Smooth muscle cell (in vitro differentiated cells): ENCODE measurements around the gene LRFN3. TPM values are rescaled to one million over a fixed set of nuclear protein-coding genes. Genes with fewer than 3 reads are reported as not detected.
"Not testable (repeated sequence)": the region's sequence is repeated elsewhere in the genome, so short reads cannot be mapped to it uniquely, and the experiment has no call there.

Experiments
- DNase-seq: peaks from one replicate; lab custom pipeline; 2025; ENCODE audit not compliant: unreplicated experiment; lab: John Stamatoyannopoulos, UW
- H2AFZ ChIP-seq: fragments of 200-600 bp; sonication (generic); 2 replicates; pipeline ENCODE4 v1.6.0; 2016; ENCODE audit warnings: antibody characterized with exemption, low read depth, mild to moderate bottlenecking
- H3F3A ChIP-seq: fragments of 200-600 bp; sonication (generic); 2 replicates; pipeline ENCODE4 v1.6.0; 2017; ENCODE audit warnings: antibody characterized with exemption, low read depth
- H3K27ac ChIP-seq: fragments of 200-600 bp; sonication (generic); 2 replicates; pipeline ENCODE4 v1.5.1; 2016; ENCODE audit warnings: low read depth, mild to moderate bottlenecking
- H3K27me3 ChIP-seq: fragments of 200-600 bp; sonication (generic); 2 replicates; pipeline ENCODE4 v1.6.1; 2016; ENCODE audit warnings: low read depth, mild to moderate bottlenecking
- H3K36me3 ChIP-seq: fragments of 200-600 bp; sonication (generic); 2 replicates; pipeline ENCODE4 v1.5.1; 2016; ENCODE audit warnings: low read depth
- H3K4me1 ChIP-seq: fragments of 200-600 bp; sonication (generic); 2 replicates; pipeline ENCODE4 v1.5.1; 2016; ENCODE audit warnings: low read depth
- H3K4me2 ChIP-seq: fragments of 200-600 bp; sonication (generic); 2 replicates; pipeline ENCODE4 v1.6.0; 2016; ENCODE audit warnings: mild to moderate bottlenecking
- H3K4me3 ChIP-seq: fragments of 200-600 bp; sonication (generic); 2 replicates; pipeline ENCODE4 v1.5.1; 2016; ENCODE audit warnings: mild to moderate bottlenecking
- H3K79me2 ChIP-seq: fragments of 200-600 bp; sonication (generic); 2 replicates; pipeline ENCODE4 v1.6.0; 2016; ENCODE audit warnings: low read depth, mild to moderate bottlenecking
- H3K9ac ChIP-seq: fragments of 200-600 bp; sonication (generic); 2 replicates; pipeline ENCODE4 v1.6.0; 2016; ENCODE audit warnings: low read depth
- H3K9me3 ChIP-seq: fragments of 200-600 bp; sonication (generic); replicated peaks from 2 replicates; pipeline ENCODE4 v1.5.1; 2016; ENCODE audit warnings: low read depth
- H4K20me1 ChIP-seq: fragments of 200-600 bp; sonication (generic); 2 replicates; pipeline ENCODE4 v1.6.0; 2016; ENCODE audit warnings: low read depth
- whole genome bisulfite sequencing: methylation state at CpG from one replicate; pipeline ENCODE4 v1.1.7; 2016; ENCODE audit warnings: low lambda C conversion rate; 5-methylcytosine and 5-hydroxymethylcytosine counted together
- polyA plus RNA-seq: library from polyadenylated mRNA; unstranded; fragments of >200 nt; fragmentation: Nextera tagmentation; extraction: Ambion mirVana; gene quantifications from 2 replicates; pipeline ENCODE4 v1.2.1, GENCODE V29; 2016
- total RNA-seq: library from RNA; depleted of rRNA; stranded (reverse); fragments of >200 nt; gene quantifications from 2 replicates; pipeline ENCODE4 v1.2.3, GENCODE V29; 2014
- TF ChIP-seq, protein P1 (sequence below): fragments of 200-600 bp; sonication (generic); IDR thresholded peaks from 2 replicates; pipeline ENCODE4 v1.5.1; 2017; ENCODE audit warnings: borderline replicate concordance, mild to moderate bottlenecking, antibody characterized with exemption; ENCODE audit not compliant: insufficient read depth, poor library complexity, severe bottlenecking

LRFN3 gene
- total and polyA plus RNA-seq, 2 experiments from 2014 or later = 6.2 to 15.5 TPM

DNA sequence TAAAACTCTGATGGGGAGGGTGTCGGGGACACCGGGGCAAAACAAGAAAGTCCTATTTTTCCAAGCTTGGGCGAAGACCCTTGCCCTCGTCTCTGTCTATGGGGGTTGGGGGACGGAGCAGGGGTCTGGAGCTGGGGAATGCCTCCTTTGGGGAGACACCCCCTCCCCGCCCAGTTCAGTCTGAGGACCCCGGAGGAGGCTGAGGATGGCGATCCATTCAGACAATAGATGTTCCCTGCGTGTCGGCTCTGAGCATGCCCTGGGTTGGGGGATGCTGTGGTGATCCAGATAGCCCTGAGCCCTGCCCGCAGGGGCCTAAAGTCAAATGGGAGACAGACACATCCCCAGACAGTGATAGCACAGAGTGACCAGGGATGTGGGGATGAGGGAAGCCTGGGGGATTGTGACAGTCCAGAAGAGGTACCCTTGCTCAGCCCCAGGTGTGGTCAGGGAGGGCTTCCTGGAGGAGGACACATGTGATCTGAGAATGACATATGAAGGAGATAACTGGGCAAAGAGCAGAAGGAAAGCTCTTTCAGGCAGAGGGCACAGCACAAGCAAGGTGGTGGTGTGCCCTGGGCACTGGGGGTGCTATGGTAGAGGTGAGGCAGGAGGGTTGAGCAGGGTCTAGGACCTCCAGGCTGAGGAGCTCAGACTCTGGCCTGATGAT, 9.1 kb downstream of the LRFN3 start:
- Histone ChIP-seq H3K9me3 (no peaks in the 10 kb centered on the region), H3K79me2 (no peaks in the 10 kb centered on the region), H3K4me2 (no peak overlapping the region), H3K4me3 (no peak overlapping the region), H3K4me1 (no peaks in the 10 kb centered on the region), H4K20me1 (peaks cover 13% of the 10 kb centered on the region), H3K9ac (no peak overlapping the region), H3K27ac (no peak overlapping the region), H2AFZ (no peak overlapping the region), H3K27me3 (no peaks in the 10 kb centered on the region), H3K36me3 (no peaks in the 10 kb centered on the region), H3F3A (no peaks in the 10 kb centered on the region)
- TF ChIP-seq, protein P1, sequence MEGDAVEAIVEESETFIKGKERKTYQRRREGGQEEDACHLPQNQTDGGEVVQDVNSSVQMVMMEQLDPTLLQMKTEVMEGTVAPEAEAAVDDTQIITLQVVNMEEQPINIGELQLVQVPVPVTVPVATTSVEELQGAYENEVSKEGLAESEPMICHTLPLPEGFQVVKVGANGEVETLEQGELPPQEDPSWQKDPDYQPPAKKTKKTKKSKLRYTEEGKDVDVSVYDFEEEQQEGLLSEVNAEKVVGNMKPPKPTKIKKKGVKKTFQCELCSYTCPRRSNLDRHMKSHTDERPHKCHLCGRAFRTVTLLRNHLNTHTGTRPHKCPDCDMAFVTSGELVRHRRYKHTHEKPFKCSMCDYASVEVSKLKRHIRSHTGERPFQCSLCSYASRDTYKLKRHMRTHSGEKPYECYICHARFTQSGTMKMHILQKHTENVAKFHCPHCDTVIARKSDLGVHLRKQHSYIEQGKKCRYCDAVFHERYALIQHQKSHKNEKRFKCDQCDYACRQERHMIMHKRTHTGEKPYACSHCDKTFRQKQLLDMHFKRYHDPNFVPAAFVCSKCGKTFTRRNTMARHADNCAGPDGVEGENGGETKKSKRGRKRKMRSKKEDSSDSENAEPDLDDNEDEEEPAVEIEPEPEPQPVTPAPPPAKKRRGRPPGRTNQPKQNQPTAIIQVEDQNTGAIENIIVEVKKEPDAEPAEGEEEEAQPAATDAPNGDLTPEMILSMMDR = no peak
- no peak for DNase-seq
- 98% methylated on average over 11 of the region's 11 CpGs for WGBS

DNA sequence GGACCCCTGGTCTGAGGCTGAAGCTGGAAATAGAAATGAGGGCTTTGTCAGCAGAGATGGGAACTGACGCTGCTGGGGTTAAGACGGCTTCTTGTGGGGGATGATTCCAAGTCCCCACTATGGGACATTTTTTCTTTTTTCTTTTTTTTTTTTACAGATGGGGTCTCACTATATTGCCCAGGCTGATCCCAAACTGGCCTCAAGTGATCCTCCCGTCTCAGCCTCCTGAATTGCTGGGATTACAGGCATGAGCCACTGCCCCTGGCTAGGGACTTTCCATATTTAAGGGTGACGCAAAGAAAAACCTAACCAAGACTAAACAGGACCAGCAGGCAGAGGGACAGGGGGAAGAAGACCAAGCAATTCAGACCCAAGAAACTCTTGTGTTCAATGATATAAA, 10.0 kb downstream of the LRFN3 start:
- H3K9ac ChIP-seq = no peak overlapping the region
- no peaks in the 10 kb centered on the region for H3K27me3 ChIP-seq
- no peak for DNase-seq

GRCh38 chr19:35949131-35949530, 13.0 kb downstream of the LRFN3 start:
- no peak overlapping the region for H3K4me2 ChIP-seq
- 37% methylated on average over 2 of the region's 2 CpGs for WGBS
- no peaks in the 10 kb centered on the region for H3K9me3 ChIP-seq
- H3K36me3 ChIP-seq = no peaks in the 10 kb centered on the region
- TF ChIP-seq, protein P1 = no peak
- no peak overlapping the region for H3K27ac ChIP-seq
- no peak overlapping the region for H3K9ac ChIP-seq
- H3K4me1 ChIP-seq = no peaks in the 10 kb centered on the region
- no peaks in the 10 kb centered on the region for H3K79me2 ChIP-seq
- no peaks in the 10 kb centered on the region for H3F3A ChIP-seq
- no peak for DNase-seq
- no peak overlapping the region for H2AFZ ChIP-seq
- no peak overlapping the region for H3K4me3 ChIP-seq
- H3K27me3 ChIP-seq = no peaks in the 10 kb centered on the region
- peaks cover under 1% of the 10 kb centered on the region for H4K20me1 ChIP-seq

More for the DNA sequence above, 10.0 kb downstream of the LRFN3 start:
- no peak overlapping the region for H2AFZ ChIP-seq
- no peaks in the 10 kb centered on the region for H3K36me3 ChIP-seq
- H3K27ac ChIP-seq = no peak overlapping the region
- H3K9me3 ChIP-seq = no peaks in the 10 kb centered on the region
- H3K4me1 ChIP-seq = no peaks in the 10 kb centered on the region
- no peak overlapping the region for H3K4me2 ChIP-seq
- peaks cover 13% of the 10 kb centered on the region for H4K20me1 ChIP-seq
- WGBS = 93% methylated on average over 4 of the region's 4 CpGs
- no peaks in the 10 kb centered on the region for H3K79me2 ChIP-seq
- H3F3A ChIP-seq = no peaks in the 10 kb centered on the region
- H3K4me3 ChIP-seq = no peak overlapping the region
- TF ChIP-seq, protein P1 = no peak

DNA sequence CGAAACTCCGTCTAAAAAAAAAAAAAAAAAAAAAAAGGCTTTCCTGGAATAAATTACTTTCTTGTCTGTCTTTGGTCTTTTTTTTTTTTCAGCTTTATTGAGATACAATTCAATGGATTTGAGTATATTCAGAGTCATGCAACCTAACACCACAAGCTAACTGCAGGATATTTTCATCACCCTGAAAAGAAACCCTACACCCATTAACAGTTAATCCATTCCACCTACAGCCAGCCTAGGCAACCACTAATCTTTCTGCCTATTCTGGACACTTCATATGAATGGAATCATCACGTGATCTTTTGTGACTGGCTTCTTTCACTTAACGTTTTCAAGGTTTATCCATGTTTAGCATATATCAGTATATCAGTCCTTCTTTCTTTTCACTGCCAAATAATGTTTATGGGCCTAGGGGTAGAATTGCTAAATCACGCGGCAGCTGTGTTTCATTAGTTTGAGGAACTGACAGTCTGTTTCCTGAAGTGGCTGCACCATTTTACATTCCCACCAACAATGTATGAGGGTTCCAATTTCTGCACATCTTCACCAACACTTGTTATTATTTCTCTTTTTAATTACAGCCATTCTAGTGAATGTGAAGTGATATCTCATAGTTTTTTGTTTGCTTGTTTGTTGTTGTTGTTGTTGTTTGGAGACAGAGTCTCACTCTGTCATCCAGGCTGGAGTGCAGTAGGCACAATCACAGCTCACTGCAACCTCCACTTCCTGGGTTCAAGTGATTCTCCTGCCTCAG, 19.9 kb downstream of the LRFN3 start:
- no peaks in the 10 kb centered on the region for H3F3A ChIP-seq
- no peak overlapping the region for H3K4me2 ChIP-seq
- no peak overlapping the region for H3K9ac ChIP-seq
- no peak overlapping the region for H2AFZ ChIP-seq
- no peaks in the 10 kb centered on the region for H3K36me3 ChIP-seq
- no peak overlapping the region for H3K27ac ChIP-seq
- no peaks in the 10 kb centered on the region for H3K4me1 ChIP-seq
- peaks cover 36% of the 10 kb centered on the region for H3K27me3 ChIP-seq
- H3K4me3 ChIP-seq = no peak overlapping the region
- DNase-seq = no peak
- no peaks in the 10 kb centered on the region for H3K79me2 ChIP-seq
- whole genome bisulfite sequencing = 70% methylated on average over 6 of the region's 6 CpGs
- H3K9me3 ChIP-seq = no peaks in the 10 kb centered on the region
- TF ChIP-seq, protein P1 = no peak
- no peaks in the 10 kb centered on the region for H4K20me1 ChIP-seq

GRCh38 chr19:35957411-35957810, 21.2 kb downstream of the LRFN3 start:
- WGBS = 84% methylated on average over 8 of the region's 8 CpGs
- DNase-seq, H3K4me1 ChIP-seq, H3K9ac ChIP-seq, H3F3A ChIP-seq, H4K20me1 ChIP-seq, H3K36me3 ChIP-seq, H3K4me2 ChIP-seq, H2AFZ ChIP-seq, H3K27ac ChIP-seq, H3K79me2 ChIP-seq, H3K9me3 ChIP-seq, H3K4me3 ChIP-seq: not testable (repeated sequence)
- peaks cover 41% of the 10 kb centered on the region for H3K27me3 ChIP-seq
